AG04450 (cell line): ENCODE data around the gene IRF2. TPM values are rescaled to one million over a fixed set of nuclear protein-coding genes. Genes with fewer than 3 reads are reported as not detected.

Experiments used
- CTCF ChIA-PET: fragments of 300-600, 350-600 bp; formaldehyde crosslinking; extraction: SDS; loops from one replicate; lab custom pipeline; 2022; ENCODE audit warnings: antibody characterized with exemption, inconsistent platforms; lab: Charles Lee
- POLR2A ChIA-PET: fragments of 350-600 bp; formaldehyde crosslinking; extraction: SDS; loops from one replicate; lab custom pipeline; 2021; ENCODE audit warnings: antibody characterized with exemption, inconsistent platforms; lab: Yijun Ruan, JAX
- DNase-seq: peaks from one replicate; pipeline ENCODE4 v3.0.0-alpha.2; 2011; ENCODE audit warnings: low read depth, low spot score
- H3K27ac ChIP-seq: one replicate; pipeline ENCODE4 v1.5.1; 2012; ENCODE audit warnings: low read depth, low read length, control low read depth
- H3K27me3 ChIP-seq: one replicate; pipeline ENCODE4 v1.6.0; 2012; ENCODE audit warnings: low read length; ENCODE audit not compliant: control insufficient read depth, insufficient read depth
- H3K4me3 ChIP-seq: 2 replicates; pipeline ENCODE4 v1.5.1; 2011; ENCODE audit warnings: mild to moderate bottlenecking, low read depth, low read length, control low read depth
- H3K9me3 ChIP-seq: 2 replicates; pipeline ENCODE4 v1.5.1; 2012; ENCODE audit warnings: low read length; ENCODE audit not compliant: control insufficient read depth, insufficient read depth
- polyA minus RNA-seq: library from RNA; depleted of rRNA, polyadenylated mRNA; stranded (reverse); fragments of >200 nt; gene quantifications from 2 replicates; pipeline ENCODE4 v1.2.3, GENCODE V29; 2011; rRNA and poly(A)+ RNA removed
- polyA plus RNA-seq: library from polyadenylated mRNA; depleted of rRNA; stranded (reverse); fragments of >200 nt; gene quantifications from 2 replicates; pipeline ENCODE4 v1.2.3, GENCODE V29; 2011; rRNA removed
- TF ChIP-seq, protein P1 (sequence below): IDR thresholded peaks from 2 replicates; pipeline ENCODE4 v1.5.1; 2011; ENCODE audit warnings: low read depth, low read length, control low read depth, inconsistent platforms

The IRF2 gene
- polyA plus RNA-seq (31.4 and 39.2 TPM in 2 replicates), polyA minus RNA-seq (43.2 and 46.4 TPM in 2 replicates)

DNA sequence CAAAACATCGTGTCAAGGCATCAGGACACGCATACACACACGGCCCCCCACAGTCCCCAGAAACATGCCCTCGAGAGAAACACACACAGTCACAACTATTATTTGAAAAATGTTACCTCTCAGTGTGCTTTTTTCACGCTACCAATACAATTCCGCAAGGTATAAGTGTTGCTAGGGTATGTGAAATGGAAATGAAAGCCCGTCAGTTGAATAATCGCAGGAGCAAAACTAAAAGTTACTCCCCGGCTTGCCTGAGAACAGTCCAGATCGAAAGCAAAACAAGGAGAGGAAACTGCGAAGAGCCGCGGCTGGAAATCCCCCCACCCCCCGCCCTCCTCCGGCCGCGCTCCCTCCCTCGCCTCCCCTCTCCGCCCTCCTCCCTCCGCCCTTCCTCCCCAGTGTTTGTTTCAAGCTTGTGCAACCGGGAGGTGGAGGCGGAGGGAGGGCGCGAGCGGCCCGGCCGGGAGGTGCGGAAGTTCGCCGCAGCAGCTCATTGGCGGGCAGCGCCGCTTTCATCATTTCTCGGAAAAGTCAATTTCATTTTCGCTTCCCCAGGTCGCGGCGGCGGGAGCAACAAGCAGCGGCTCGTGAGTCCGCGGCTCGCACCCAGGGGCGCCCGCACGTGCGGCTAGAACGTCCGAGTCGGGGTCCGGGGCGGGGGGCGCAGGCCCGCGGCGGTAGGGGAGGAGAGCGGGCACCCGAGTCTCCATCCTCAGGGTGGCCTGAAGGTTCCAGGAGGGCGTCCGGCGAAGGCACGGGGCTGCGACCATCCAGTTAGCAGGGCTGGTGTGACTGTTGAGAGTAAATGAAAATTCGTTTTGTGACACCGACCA, at the start of gene IRF2:
IRF2 (minus strand) TSS at position 288 of the 833 bp plus-strand sequence. CDS start 45,486 bp downstream, outside the sequence.
- no peaks in the 10 kb centered on the region for H3K9me3 ChIP-seq
- no peaks in the 10 kb centered on the region for H3K27me3 ChIP-seq
- DNase-seq = peak; percentile 96
- peak within 1 kb of the TSS; percentile 94 for H3K27ac ChIP-seq
- H3K4me3 ChIP-seq = peak within 1 kb of the TSS; percentile 97
- TF ChIP-seq, protein P1, sequence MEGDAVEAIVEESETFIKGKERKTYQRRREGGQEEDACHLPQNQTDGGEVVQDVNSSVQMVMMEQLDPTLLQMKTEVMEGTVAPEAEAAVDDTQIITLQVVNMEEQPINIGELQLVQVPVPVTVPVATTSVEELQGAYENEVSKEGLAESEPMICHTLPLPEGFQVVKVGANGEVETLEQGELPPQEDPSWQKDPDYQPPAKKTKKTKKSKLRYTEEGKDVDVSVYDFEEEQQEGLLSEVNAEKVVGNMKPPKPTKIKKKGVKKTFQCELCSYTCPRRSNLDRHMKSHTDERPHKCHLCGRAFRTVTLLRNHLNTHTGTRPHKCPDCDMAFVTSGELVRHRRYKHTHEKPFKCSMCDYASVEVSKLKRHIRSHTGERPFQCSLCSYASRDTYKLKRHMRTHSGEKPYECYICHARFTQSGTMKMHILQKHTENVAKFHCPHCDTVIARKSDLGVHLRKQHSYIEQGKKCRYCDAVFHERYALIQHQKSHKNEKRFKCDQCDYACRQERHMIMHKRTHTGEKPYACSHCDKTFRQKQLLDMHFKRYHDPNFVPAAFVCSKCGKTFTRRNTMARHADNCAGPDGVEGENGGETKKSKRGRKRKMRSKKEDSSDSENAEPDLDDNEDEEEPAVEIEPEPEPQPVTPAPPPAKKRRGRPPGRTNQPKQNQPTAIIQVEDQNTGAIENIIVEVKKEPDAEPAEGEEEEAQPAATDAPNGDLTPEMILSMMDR = no peak
- ChIA-PET CTCF (interaction anchor here (1.0 to 1.6 kb wide), 2 partner anchors 187 to 210 kb away, joined by 6 read pairs; no protein-coding TSS in a partner anchor), POLR2A (interaction anchor here (0.6 to 2.6 kb wide), 14 partner anchors 17 to 334 kb away, joined by 3 to 20 read pairs (median 4); partner anchors contain the start of gene CENPU)

DNA sequence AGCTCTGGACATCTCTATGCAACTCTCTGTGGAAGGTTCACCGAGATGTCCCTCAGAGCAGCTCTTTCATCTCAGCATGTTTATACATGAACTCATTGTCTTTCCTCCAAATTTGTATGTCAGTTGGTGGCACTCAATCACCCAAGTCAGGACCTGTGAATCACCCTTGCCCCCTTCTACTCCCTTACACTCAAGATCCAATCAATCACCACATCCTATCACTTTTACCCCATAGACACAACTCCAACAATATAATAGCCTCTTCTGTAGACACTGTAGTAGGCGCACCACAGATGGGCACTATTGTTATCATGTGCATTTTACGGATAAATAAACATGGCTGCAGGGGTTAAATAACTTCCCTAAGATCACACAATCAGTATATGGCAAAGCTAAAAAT, 41.3 kb upstream of the IRF2 start:
- POLR2A ChIA-PET = interaction anchor here (2.2 kb wide), 1 partner anchor 41 kb away, joined by 11 read pairs; the partner anchor contains the start of gene IRF2
- TF ChIP-seq, protein P1 = no peak
- Histone ChIP-seq H3K27ac (no peak overlapping the region), H3K27me3 (no peaks in the 10 kb centered on the region), H3K9me3 (peaks cover 4% of the 10 kb centered on the region; the same call in 1 of the 2 replicates), H3K4me3 (no peak overlapping the region)
- DNase-seq = no peak
- CTCF ChIA-PET = interaction anchor here (0.6 to 3.5 kb wide), 4 partner anchors 68 to 252 kb away, joined by 3 to 19 read pairs (median 6); no protein-coding TSS in a partner anchor

DNA sequence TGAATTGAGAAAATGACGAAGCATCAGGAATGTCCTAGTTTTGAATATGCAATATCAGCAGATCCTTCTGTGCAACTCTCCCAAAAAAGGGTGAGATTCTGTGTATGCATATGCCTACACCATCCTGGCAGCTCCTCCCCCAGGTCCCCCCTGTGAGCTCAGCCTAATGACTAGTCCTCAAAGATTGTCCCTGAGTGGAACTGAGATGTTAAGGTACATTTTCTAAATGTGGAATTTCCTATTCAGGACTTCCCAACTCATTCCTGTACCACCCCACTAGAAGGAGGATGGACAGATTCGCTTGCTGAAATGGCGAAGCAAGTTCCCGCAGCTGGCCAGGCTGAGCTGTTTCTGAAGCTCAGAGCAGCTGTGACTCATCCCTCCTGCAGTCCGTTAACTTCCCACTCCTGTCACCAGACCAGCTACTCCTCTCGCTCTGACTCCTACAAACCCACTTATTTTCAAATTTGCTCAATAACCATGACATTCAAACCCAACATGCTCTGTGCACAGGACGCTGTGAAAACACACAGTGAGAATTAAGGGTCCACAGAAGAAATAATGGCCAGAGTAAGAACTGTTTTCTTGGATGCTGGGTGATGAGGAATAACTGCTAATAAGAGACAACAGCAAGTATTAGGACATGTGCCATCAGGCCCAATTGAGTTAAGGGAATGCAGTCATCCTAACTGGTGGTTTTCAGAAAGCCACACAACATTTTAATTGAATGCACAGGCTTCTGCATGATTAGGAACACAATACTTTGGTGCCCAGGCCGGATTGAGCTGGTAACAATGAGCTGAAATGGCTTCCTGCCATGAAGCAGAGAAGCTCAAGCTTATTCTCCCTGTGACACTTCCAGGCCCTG, 40.0 kb upstream of the IRF2 start:
- POLR2A ChIA-PET = interaction anchor here (0.6 to 2.2 kb wide), 4 partner anchors 23 to 183 kb away, joined by 3 to 16 read pairs (median 8); partner anchors contain the start of gene IRF2
- TF ChIP-seq, protein P1 = no peak
- Histone ChIP-seq H3K27ac (peak overlapping the region; percentile 85), H3K4me3 (peak overlapping the region; percentile 52), H3K27me3 (no peaks in the 10 kb centered on the region), H3K9me3 (peaks cover 4% of the 10 kb centered on the region)
- CTCF ChIA-PET = interaction anchor here (0.5 to 3.5 kb wide), 4 partner anchors 227 to 706 kb away, joined by 3 to 19 read pairs (median 5); no protein-coding TSS in a partner anchor
- DNase-seq = peak; percentile 78

DNA sequence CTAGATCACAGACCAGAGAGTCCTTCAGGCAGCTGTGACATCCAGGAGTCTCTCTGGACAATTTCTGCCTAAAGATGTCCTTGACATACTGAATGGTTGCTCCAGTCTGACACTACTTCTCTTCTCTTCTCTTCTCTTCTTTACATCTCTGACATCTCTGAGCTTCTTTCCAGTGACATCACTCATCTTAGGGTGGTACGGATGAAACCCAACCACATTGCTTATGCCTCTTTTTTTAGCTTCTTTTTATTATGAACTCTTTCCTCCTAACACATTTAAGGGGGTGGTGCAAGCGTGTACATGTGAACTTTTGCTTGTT, 39.4 kb upstream of the IRF2 start:
- TF ChIP-seq, protein P1 = no peak
- Histone ChIP-seq H3K4me3 (peak overlapping the region; percentile 52), H3K27me3 (no peaks in the 10 kb centered on the region), H3K9me3 (peaks cover 4% of the 10 kb centered on the region), H3K27ac (peak overlapping the region; percentile 85)
- DNase-seq = no peak
- ChIA-PET CTCF (interaction anchor here (0.7 to 3.5 kb wide), 3 partner anchors 226 to 582 kb away, joined by 3 to 19 read pairs (median 6); no protein-coding TSS in a partner anchor), POLR2A (interaction anchor here (0.6 to 2.2 kb wide), 3 partner anchors 23 to 74 kb away, joined by 4 to 16 read pairs (median 11); partner anchors contain the start of gene IRF2)
